Left renal cortex interstitium (tissue), 4 donors: Measurements from ENCODE around the gene GLRA1. TPM values are rescaled to one million over a fixed set of nuclear protein-coding genes. Genes with fewer than 3 reads are reported as not detected.

ENCODE experiments used
- DNase-seq, 4 donors: peaks; one replicate each; pipeline ENCODE4 v3.0.0-alpha.2; 2013; ENCODE audit warnings: low read depth in 4 of 4, low spot score in 2 of 4, missing footprints in 1 of 4
- polyA plus RNA-seq, 4 donors: library from polyadenylated mRNA; unstranded; fragments of 120-200 nt; gene quantifications; one replicate each; pipeline ENCODE4 v1.2.1, GENCODE V29; 2013; ENCODE audit not compliant: insufficient read length in 4 of 4

GLRA1 gene
- polyA plus RNA-seq, 4 donors = 0.08 to 0.24 TPM; not detected in 2

DNA sequence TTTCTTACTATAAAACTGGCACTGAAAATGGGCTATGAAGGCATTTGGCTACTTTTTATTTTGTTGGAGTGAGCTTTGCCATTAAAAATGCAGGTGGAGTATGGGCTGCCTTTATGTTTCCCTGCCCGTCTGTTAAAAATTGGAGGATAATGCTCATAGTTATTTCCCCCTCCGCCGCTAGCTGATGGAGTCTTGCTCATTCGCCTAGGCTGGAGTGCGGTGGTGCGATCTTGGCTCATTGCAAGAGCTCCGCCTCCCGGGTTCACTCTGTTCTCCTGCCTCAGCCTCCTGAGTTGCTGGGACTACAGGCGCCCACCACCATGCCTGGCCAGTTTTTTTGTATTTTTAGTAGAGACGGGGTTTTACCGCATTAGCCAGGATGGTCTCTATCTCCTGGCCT, 144.3 kb downstream of the GLRA1 start:
- no peak for DNase-seq

DNA sequence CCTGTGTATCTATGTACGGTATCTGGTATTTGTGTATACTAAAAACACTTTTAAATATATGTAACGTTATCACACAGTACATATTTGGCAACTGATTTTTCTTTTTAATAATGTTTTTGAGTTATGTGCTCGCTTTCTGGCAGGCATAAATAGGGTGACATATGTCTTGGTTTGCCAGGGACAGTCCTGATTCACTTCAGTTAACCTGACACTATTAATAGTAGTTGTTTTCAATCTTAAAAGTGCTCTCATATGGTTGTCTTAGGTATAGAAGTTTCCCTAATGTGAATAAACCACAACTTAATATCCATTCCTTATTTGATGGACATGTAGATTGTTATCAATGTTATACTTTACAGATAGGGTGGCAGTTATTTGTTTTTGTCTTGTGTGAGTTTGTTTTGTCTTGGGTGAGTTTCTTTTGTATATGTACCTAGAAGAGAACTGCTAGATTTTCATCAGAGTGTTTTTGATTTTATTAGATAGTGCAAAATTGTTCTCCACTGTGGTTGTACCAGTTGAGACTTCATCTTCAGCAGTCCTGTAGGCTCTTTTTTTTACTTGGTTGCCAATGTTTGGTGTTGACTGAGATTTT, 145.0 kb downstream of the GLRA1 start:
- no peak for DNase-seq

- no peak for DNase-seq
These were observed 149.5 kb downstream of the GLRA1 start for GRCh38 chr5:151775025-151775606.

DNA sequence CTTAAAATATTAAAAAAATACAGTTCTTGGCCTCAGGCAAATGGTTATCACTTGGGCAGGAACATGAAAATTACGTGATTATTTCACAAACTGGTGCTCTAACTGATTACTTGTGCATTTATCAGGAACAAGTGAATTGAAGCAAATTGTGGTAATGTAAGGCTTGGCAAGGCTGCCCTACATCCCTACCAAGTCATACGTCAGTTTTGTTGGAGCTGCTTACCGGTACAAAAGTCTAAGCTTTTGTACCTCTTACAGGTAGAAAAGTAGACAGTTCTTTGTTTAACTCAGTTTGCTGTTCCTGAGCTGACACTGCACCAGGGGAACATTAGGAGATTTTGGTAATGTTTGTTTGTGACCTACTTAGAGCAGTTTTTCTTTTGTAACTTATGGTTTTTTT, 150.7 kb downstream of the GLRA1 start:
- no peak for DNase-seq

- DNase-seq = no peak
These were observed 151.6 kb downstream of the GLRA1 start for GRCh38 chr5:151772846-151773561.

Other genes with a start within 250 kb of the GLRA1 start
- gene SPARC, start 237.9 kb downstream of the GLRA1 start, polyA plus RNA-seq = 1,000 to 10,000 TPM; 2,008 to 2,551 (median 2,286) TPM
- 100 to 1,000 TPM; 103 to 128 (median 116) TPM for gene ATOX1, start 166.2 kb downstream of the GLRA1 start, polyA plus RNA-seq
- 100 to 1,000 TPM; 147 to 167 (median 156) TPM for gene G3BP1, start 152.9 kb downstream of the GLRA1 start, polyA plus RNA-seq